Smooth muscle cell (in vitro differentiated cells): ENCODE results near the gene LAMTOR5. TPM values are rescaled to one million over a fixed set of nuclear protein-coding genes. Genes with fewer than 3 reads are reported as not detected.
A peak's percentile ranks its signal among the peaks of the same experiment; 100 is the strongest.
"Not testable (repeated sequence)": the region's sequence is repeated elsewhere in the genome, so short reads cannot be mapped to it uniquely, and the experiment has no call there.

Experiments
- DNase-seq: peaks from one replicate; lab custom pipeline; 2025; ENCODE audit not compliant: unreplicated experiment; lab: John Stamatoyannopoulos, UW
- H2AFZ ChIP-seq: fragments of 200-600 bp; sonication (generic); 2 replicates; pipeline ENCODE4 v1.6.0; 2016; ENCODE audit warnings: antibody characterized with exemption, low read depth, mild to moderate bottlenecking
- H3F3A ChIP-seq: fragments of 200-600 bp; sonication (generic); 2 replicates; pipeline ENCODE4 v1.6.0; 2017; ENCODE audit warnings: antibody characterized with exemption, low read depth
- H3K27ac ChIP-seq: fragments of 200-600 bp; sonication (generic); 2 replicates; pipeline ENCODE4 v1.5.1; 2016; ENCODE audit warnings: low read depth, mild to moderate bottlenecking
- H3K27me3 ChIP-seq: fragments of 200-600 bp; sonication (generic); 2 replicates; pipeline ENCODE4 v1.6.1; 2016; ENCODE audit warnings: low read depth, mild to moderate bottlenecking
- H3K36me3 ChIP-seq: fragments of 200-600 bp; sonication (generic); 2 replicates; pipeline ENCODE4 v1.5.1; 2016; ENCODE audit warnings: low read depth
- H3K4me1 ChIP-seq: fragments of 200-600 bp; sonication (generic); 2 replicates; pipeline ENCODE4 v1.5.1; 2016; ENCODE audit warnings: low read depth
- H3K4me2 ChIP-seq: fragments of 200-600 bp; sonication (generic); 2 replicates; pipeline ENCODE4 v1.6.0; 2016; ENCODE audit warnings: mild to moderate bottlenecking
- H3K4me3 ChIP-seq: fragments of 200-600 bp; sonication (generic); 2 replicates; pipeline ENCODE4 v1.5.1; 2016; ENCODE audit warnings: mild to moderate bottlenecking
- H3K79me2 ChIP-seq: fragments of 200-600 bp; sonication (generic); 2 replicates; pipeline ENCODE4 v1.6.0; 2016; ENCODE audit warnings: low read depth, mild to moderate bottlenecking
- H3K9ac ChIP-seq: fragments of 200-600 bp; sonication (generic); 2 replicates; pipeline ENCODE4 v1.6.0; 2016; ENCODE audit warnings: low read depth
- H3K9me3 ChIP-seq: fragments of 200-600 bp; sonication (generic); replicated peaks from 2 replicates; pipeline ENCODE4 v1.5.1; 2016; ENCODE audit warnings: low read depth
- H4K20me1 ChIP-seq: fragments of 200-600 bp; sonication (generic); 2 replicates; pipeline ENCODE4 v1.6.0; 2016; ENCODE audit warnings: low read depth
- CTCF ChIP-seq: fragments of 200-600 bp; sonication (generic); IDR thresholded peaks from 2 replicates; pipeline ENCODE4 v1.5.1; 2017; ENCODE audit warnings: borderline replicate concordance, mild to moderate bottlenecking, antibody characterized with exemption; ENCODE audit not compliant: insufficient read depth, poor library complexity, severe bottlenecking
- WGBS: methylation state at CpG from one replicate; pipeline ENCODE4 v1.1.7; 2016; ENCODE audit warnings: low lambda C conversion rate; 5-methylcytosine and 5-hydroxymethylcytosine counted together
- polyA plus RNA-seq: library from polyadenylated mRNA; unstranded; fragments of >200 nt; fragmentation: Nextera tagmentation; extraction: Ambion mirVana; gene quantifications from 2 replicates; pipeline ENCODE4 v1.2.1, GENCODE V29; 2016
- total RNA-seq: library from RNA; depleted of rRNA; stranded (reverse); fragments of >200 nt; gene quantifications from 2 replicates; pipeline ENCODE4 v1.2.3, GENCODE V29; 2014

The LAMTOR5 gene
- total and polyA plus RNA-seq, 2 experiments from 2014 or later = 81.1 to 150 TPM

- TF ChIP-seq CTCF = no peak
- Histone ChIP-seq H3K4me2 (no peak overlapping the region), H3K27me3 (no peaks in the 10 kb centered on the region), H3F3A (no peaks in the 10 kb centered on the region), H3K27ac (no peak overlapping the region), H3K36me3 (no peaks in the 10 kb centered on the region), H2AFZ (no peak overlapping the region), H3K9me3 (no peaks in the 10 kb centered on the region), H3K4me1 (peaks cover 3% of the 10 kb centered on the region), H3K4me3 (no peak overlapping the region), H3K79me2 (peaks cover 9% of the 10 kb centered on the region), H3K9ac (no peak overlapping the region), H4K20me1 (no peaks in the 10 kb centered on the region)
- DNase-seq = no peak
- WGBS = 70% methylated on average over 7 of the region's 7 CpGs
Observed at GRCh38 chr1:110411173-110411735, 3.8 kb upstream of the LAMTOR5 start.

- Histone ChIP-seq H3F3A (no peaks in the 10 kb centered on the region), H2AFZ (no peak overlapping the region), H3K27ac (no peak overlapping the region), H3K79me2 (peaks cover 13% of the 10 kb centered on the region), H3K9ac (no peak overlapping the region), H3K4me1 (peaks cover 3% of the 10 kb centered on the region), H3K36me3 (no peaks in the 10 kb centered on the region), H3K4me2 (no peak overlapping the region), H4K20me1 (no peaks in the 10 kb centered on the region), H3K9me3 (no peaks in the 10 kb centered on the region), H3K27me3 (no peaks in the 10 kb centered on the region), H3K4me3 (no peak overlapping the region)
- no peak for DNase-seq
- 97% methylated on average over 6 of the region's 6 CpGs for WGBS
- no peak for TF ChIP-seq CTCF
Observed at GRCh38 chr1:110409316-110409715, 1.8 kb upstream of the LAMTOR5 start.

GRCh38 chr1:110408488-110408887, 994 bp upstream of the LAMTOR5 start:
- Histone ChIP-seq H2AFZ (no peak overlapping the region), H3K9me3 (no peaks in the 10 kb centered on the region), H3K79me2 (peaks cover 13% of the 10 kb centered on the region), H3F3A (no peaks in the 10 kb centered on the region), H3K27me3 (no peaks in the 10 kb centered on the region), H3K4me2 (peak overlapping the region; percentile 82), H3K36me3 (no peaks in the 10 kb centered on the region), H4K20me1 (no peaks in the 10 kb centered on the region), H3K4me1 (peaks cover 3% of the 10 kb centered on the region), H3K27ac (no peak overlapping the region), H3K4me3 (peak overlapping the region; percentile 57), H3K9ac (no peak overlapping the region)
- TF ChIP-seq CTCF = no peak
- no peak for DNase-seq
- 91% methylated on average over 8 of the region's 8 CpGs for WGBS

- Histone ChIP-seq H3K79me2 (peaks cover 13% of the 10 kb centered on the region), H3K4me3 (peak overlapping the region; percentile 57), H3K4me2 (peak overlapping the region; percentile 82)
- DNase-seq, H3F3A ChIP-seq, H2AFZ ChIP-seq, H3K36me3 ChIP-seq, H3K9me3 ChIP-seq, H4K20me1 ChIP-seq, H3K27me3 ChIP-seq, H3K9ac ChIP-seq, H3K4me1 ChIP-seq, H3K27ac ChIP-seq: not testable (repeated sequence)
- 93% methylated on average over 15 of the region's 15 CpGs for WGBS
Observed at GRCh38 chr1:110406407-110406806, 1.1 kb downstream of the LAMTOR5 start.
